Uterus (tissue), 2 donors: ENCODE measurements around the gene GLIS2.

ENCODE experiments used
- POLR2A ChIP-seq, 2 donors: fragments of 450-650 bp; IDR thresholded peaks; one replicate each; pipeline ENCODE4 v1.6.1; 2016; ENCODE audit warnings: antibody characterized with exemption in 2 of 2, mild to moderate bottlenecking in 1 of 2, moderate library complexity in 1 of 2
- TF ChIP-seq, protein P1 (sequence below), 4 experiments: fragments of 200-600 bp in 2 of 4; fragments of 450-650 bp in 2 of 4; sonication (generic) in 2 of 4; IDR thresholded peaks; one replicate each; pipeline ENCODE4 v1.5.1; 2016 to 2019; ENCODE audit warnings: antibody characterized with exemption in 4 of 4, mild to moderate bottlenecking in 2 of 4, moderate library complexity in 1 of 4

DNA sequence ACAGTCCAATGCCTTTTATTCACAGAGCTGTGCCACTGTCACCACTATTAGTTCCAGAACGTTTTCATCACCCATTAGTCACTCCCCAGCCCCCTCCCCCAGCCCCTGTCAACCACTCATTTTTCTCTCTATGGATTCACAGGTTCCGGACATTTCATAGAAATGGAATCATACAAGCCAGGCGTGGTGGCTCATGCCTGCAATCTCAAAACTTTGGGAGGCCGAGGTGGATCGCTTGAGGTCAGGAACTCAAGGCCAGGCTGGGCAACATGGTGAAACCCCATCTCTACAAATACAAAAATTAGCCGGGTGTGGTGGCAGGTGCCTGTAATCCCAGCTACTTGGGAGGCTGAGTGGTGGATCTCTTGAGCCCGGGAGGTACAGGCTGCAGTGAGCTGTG is 36.0 kb downstream of the GLIS2 start:
- TF ChIP-seq, protein P1, sequence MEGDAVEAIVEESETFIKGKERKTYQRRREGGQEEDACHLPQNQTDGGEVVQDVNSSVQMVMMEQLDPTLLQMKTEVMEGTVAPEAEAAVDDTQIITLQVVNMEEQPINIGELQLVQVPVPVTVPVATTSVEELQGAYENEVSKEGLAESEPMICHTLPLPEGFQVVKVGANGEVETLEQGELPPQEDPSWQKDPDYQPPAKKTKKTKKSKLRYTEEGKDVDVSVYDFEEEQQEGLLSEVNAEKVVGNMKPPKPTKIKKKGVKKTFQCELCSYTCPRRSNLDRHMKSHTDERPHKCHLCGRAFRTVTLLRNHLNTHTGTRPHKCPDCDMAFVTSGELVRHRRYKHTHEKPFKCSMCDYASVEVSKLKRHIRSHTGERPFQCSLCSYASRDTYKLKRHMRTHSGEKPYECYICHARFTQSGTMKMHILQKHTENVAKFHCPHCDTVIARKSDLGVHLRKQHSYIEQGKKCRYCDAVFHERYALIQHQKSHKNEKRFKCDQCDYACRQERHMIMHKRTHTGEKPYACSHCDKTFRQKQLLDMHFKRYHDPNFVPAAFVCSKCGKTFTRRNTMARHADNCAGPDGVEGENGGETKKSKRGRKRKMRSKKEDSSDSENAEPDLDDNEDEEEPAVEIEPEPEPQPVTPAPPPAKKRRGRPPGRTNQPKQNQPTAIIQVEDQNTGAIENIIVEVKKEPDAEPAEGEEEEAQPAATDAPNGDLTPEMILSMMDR (IDR thresholded peaks at IDR 0.05): no peak
- no peak for TF ChIP-seq POLR2A (IDR thresholded peaks at IDR 0.05)
